Kidney epithelial cell (primary cell): ENCODE measurements around the gene NMNAT2. TPM values are rescaled to one million over a fixed set of nuclear protein-coding genes. Genes with fewer than 3 reads are reported as not detected.

Experiments
- DNase-seq: peaks from one replicate; pipeline ENCODE4 v3.0.0-alpha.2; 2010; ENCODE audit warnings: low read depth
- H3K27me3 ChIP-seq: 2 replicates; pipeline ENCODE4 v1.6.0; 2011; ENCODE audit warnings: low read length; ENCODE audit not compliant: control insufficient read depth, insufficient read depth
- H3K36me3 ChIP-seq: 2 replicates; pipeline ENCODE4 v1.5.1; 2011; ENCODE audit warnings: low read length; ENCODE audit not compliant: control insufficient read depth, insufficient read depth
- H3K4me3 ChIP-seq: 2 replicates; pipeline ENCODE4 v1.5.1; 2011; ENCODE audit warnings: low read depth, mild to moderate bottlenecking, control low read depth, low read length
- CTCF ChIP-seq: IDR thresholded peaks from 2 replicates; pipeline ENCODE4 v1.5.1; 2011; ENCODE audit warnings: mild to moderate bottlenecking, moderate library complexity, low read length, control low read depth, inconsistent platforms; ENCODE audit not compliant: insufficient read depth, poor library complexity, severe bottlenecking
- total RNA-seq: library from RNA; depleted of rRNA; stranded (reverse); fragments of >200 nt; gene quantifications from 2 replicates; pipeline ENCODE4 v1.2.3, GENCODE V29; 2015

NMNAT2 gene
- total RNA-seq, 1 donor from 2014 or later: 1.0 TPM

- DNase-seq: no peak
- no peak for TF ChIP-seq CTCF
- H3K27me3 ChIP-seq: no peaks in the 10 kb centered on the region
Observed at GRCh38 chr1:183230413-183230812, 187.8 kb downstream of the NMNAT2 start.

GRCh38 chr1:183228347-183229220 is 189.6 kb downstream of the NMNAT2 start:
- no peak for DNase-seq
- no peaks in the 10 kb centered on the region for H3K27me3 ChIP-seq
- no peak for TF ChIP-seq CTCF
- no peaks in the 10 kb centered on the region for H3K36me3 ChIP-seq
- H3K4me3 ChIP-seq: no peak overlapping the region

More at GRCh38 chr1:183230413-183230812, 187.8 kb downstream of the NMNAT2 start:
- Histone ChIP-seq H3K4me3 (no peak overlapping the region), H3K36me3 (no peaks in the 10 kb centered on the region)

- DNase-seq: no peak
- no peaks in the 10 kb centered on the region for H3K27me3 ChIP-seq
- no peaks in the 10 kb centered on the region for H3K36me3 ChIP-seq
- no peak overlapping the region for H3K4me3 ChIP-seq
- peak; percentile 77 for TF ChIP-seq CTCF
Observed at GRCh38 chr1:183227422-183228346, 190.5 kb downstream of the NMNAT2 start.

GRCh38 chr1:183226963-183227362 is 191.2 kb downstream of the NMNAT2 start:
- Histone ChIP-seq H3K4me3 (no peak overlapping the region), H3K27me3 (no peaks in the 10 kb centered on the region), H3K36me3 (no peaks in the 10 kb centered on the region)
- no peak for DNase-seq
- TF ChIP-seq CTCF: no peak

GRCh38 chr1:183226361-183226760 is 191.8 kb downstream of the NMNAT2 start:
- H3K27me3 ChIP-seq: no peaks in the 10 kb centered on the region
- no peak for TF ChIP-seq CTCF
- H3K36me3 ChIP-seq: no peaks in the 10 kb centered on the region
- no peak for DNase-seq
- no peak overlapping the region for H3K4me3 ChIP-seq
